Measurements from ENCODE around the gene GNPDA1. TPM values are rescaled to one million over a fixed set of nuclear protein-coding genes. Genes with fewer than 3 reads are reported as not detected.
A peak's percentile ranks its signal among the peaks of the same experiment; 100 is the strongest.

GNPDA1 gene
- total RNA-seq, 1 donor from 2014 or later, result 43.7 TPM

DNA sequence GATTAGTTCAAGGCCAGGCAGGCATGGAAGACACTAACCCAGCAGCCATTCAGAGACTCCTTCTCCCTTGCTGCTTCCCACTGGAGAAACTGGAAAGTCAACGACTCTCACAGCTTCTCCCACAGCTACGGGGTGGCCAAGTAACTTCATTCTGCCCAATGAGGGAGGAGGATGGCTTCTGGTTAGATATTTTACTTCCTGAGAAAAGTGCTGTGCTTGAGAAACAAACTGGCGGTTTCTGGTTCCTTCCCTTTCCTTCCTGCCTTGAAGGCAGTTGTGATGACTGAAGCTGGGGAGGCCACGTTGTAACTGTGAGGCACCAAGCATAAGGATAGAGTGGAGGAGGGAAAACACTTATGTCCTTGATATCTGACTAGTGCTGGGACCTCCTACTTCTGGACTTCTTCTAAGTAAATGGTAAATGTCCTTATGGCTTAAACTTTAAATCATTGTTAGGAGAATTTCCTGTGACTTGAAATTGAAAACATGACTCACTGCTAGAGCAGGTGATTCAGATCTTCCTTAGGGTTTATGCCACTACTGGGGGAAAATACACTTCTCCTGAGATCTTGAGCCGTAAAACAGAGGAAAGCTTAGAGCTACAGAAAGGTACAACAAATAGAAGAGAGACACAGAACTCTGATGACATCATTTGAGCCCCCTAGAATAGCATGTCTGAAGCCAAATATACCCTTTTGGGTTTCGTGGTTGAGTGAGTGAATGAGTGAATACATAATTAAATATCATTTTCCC is 3.1 kb upstream of the GNPDA1 start:
- Mint-ChIP-seq H3K27me3 (ENCODE audit: low read depth) (no peaks in the 10 kb centered on the region), H3K36me3 (ENCODE audit: low read depth) (peaks cover 13% of the 10 kb centered on the region), H3K27ac (peak overlapping the region; percentile 96), H3K4me3 (ENCODE audit: low read depth) (peak overlapping the region; percentile 41), H3K9me3 (peaks cover 7% of the 10 kb centered on the region), H3K4me1 (ENCODE audit: low read depth) (peaks cover 63% of the 10 kb centered on the region)
- intact Hi-C loops (cut with micrococcal nuclease), result loop anchor here (1.0 to 2.0 kb wide), 11 partner anchors 9 to 338 kb away; partner anchors contain the start of gene RNF14
- peak; percentile 53 for DNase-seq (ENCODE audit: low spot score)

DNA sequence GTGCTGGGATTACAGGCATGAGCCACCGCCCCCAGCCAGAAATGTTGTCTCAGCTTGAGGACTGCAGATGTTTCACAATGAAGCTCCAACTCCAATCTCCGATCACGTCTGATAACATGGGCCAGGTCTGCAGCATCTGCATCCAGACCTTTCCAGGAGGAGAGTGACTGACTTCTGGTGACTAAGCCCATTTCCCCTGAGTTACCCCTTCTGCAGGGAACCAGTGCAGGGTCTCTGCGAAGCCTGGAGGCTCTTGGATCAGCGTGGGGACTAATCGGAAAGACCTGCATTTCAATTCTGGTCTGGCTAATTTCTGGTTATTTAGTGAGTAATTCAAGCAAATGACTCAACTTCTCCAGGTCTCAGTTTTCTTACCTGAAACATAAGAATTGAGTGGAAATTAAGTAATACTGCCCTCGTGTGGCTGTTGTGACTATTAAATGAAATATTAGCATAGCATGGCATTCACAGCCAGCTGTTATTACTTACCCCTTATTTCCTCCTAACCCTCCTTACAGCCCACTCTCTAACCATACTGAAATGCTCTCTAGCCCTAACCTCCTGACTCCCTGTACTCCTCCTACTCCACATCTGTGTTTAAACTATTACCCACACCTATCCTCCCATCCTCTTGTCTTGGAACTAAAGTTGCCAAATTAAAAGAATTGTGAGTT is 2.2 kb upstream of the GNPDA1 start:
- H3K9me3 Mint-ChIP-seq, result peaks cover 1% of the 10 kb centered on the region
- intact Hi-C loops (cut with micrococcal nuclease), result loop anchor here (1.0 kb wide), 3 partner anchors 23 to 339 kb away; no protein-coding TSS in a partner anchor
- H3K27me3 Mint-ChIP-seq (ENCODE audit: low read depth), result no peaks in the 10 kb centered on the region
- H3K4me1 Mint-ChIP-seq (ENCODE audit: low read depth), result peaks cover 61% of the 10 kb centered on the region
- H3K4me3 Mint-ChIP-seq (ENCODE audit: low read depth), result peak overlapping the region; percentile 41
- peaks cover 9% of the 10 kb centered on the region for H3K36me3 Mint-ChIP-seq (ENCODE audit: low read depth)
- DNase-seq (ENCODE audit: low spot score), result peak; percentile 30
- peak overlapping the region; percentile 96 for H3K27ac Mint-ChIP-seq

DNA sequence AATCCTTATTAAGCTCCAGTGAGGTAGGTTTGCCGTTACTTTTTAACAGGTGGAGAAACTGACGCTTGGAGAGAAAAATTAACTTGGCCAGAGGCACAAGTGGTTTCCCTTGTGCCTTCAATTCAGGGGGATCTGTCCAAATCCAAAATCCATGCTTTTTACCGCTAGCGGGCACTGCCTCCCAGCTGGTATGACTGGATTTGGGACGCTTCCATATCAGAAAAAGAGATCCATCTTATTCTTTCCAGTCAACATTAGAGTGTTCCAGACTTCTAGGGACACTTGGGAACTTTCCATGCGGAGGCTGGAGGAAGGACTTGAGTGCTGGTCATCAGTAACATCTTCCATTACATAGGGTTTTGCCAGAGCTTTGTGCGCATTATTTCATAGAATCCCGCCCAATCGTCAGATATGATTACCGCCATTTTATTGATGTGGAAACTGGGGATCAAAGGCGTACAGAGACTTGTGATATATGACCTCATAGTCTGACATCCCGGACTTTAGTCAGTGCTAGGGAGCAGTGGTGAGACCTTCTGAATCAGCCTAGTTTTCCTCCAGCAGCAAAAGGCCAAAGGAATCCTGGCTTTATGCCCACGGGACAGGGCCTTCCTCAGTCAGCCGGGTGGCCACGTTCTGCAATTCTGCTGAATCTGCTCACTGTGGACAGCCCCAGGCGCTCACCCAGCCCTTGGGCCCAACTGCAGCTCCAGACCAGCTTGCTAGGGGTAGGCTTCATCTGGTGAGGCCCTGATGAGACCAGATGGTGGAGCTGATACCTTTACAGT is 1.1 kb upstream of the GNPDA1 start:
- Mint-ChIP-seq H3K9me3 (no peaks in the 10 kb centered on the region), H3K36me3 (ENCODE audit: low read depth) (peaks cover 18% of the 10 kb centered on the region), H3K27me3 (ENCODE audit: low read depth) (no peaks in the 10 kb centered on the region), H3K4me1 (ENCODE audit: low read depth) (peaks cover 67% of the 10 kb centered on the region), H3K4me3 (ENCODE audit: low read depth) (peak overlapping the region; percentile 81), H3K27ac (peak overlapping the region; percentile 96)
- intact Hi-C loops (cut with micrococcal nuclease), result no loop called here
- no peak for DNase-seq (ENCODE audit: low spot score)

DNA sequence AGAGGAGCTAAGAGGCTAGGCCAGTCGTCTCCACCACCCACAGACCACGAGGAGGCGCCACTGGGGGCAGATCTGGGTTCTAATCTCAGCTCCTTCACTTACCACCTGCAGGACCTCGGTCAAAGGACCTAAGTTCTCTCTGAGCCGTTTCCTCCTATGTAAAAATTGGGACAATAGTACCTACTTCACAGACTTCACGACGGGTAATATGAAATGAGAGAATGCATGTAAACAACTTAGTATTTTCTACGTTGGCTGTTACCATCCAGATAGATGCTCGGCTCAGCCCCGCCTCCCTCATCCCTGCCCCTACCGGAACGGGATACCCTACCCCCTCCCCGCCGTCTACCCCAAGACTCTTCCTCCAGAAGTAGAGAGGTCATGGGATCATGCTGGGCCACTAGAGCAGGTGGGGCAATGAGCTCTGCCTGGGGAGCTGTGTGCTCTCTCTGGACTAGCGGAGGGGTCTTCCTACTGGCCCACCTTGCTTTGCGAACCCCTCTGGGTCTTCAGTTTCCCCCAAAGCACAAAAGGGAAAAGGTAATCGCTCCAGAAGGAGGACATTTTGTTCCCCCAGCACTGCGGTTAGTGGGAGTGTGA is 541 bp downstream of the GNPDA1 start:
- DNase-seq (ENCODE audit: low spot score), result no peak
- peak overlapping the region; percentile 70 for H3K4me3 Mint-ChIP-seq (ENCODE audit: low read depth)
- H3K27me3 Mint-ChIP-seq (ENCODE audit: low read depth), result no peaks in the 10 kb centered on the region
- H3K4me1 Mint-ChIP-seq (ENCODE audit: low read depth), result peaks cover 62% of the 10 kb centered on the region
- H3K36me3 Mint-ChIP-seq (ENCODE audit: low read depth), result peaks cover 35% of the 10 kb centered on the region
- no peaks in the 10 kb centered on the region for H3K9me3 Mint-ChIP-seq
- intact Hi-C loops (cut with micrococcal nuclease), result no loop called here
- H3K27ac Mint-ChIP-seq, result peak overlapping the region; percentile 54

DNA sequence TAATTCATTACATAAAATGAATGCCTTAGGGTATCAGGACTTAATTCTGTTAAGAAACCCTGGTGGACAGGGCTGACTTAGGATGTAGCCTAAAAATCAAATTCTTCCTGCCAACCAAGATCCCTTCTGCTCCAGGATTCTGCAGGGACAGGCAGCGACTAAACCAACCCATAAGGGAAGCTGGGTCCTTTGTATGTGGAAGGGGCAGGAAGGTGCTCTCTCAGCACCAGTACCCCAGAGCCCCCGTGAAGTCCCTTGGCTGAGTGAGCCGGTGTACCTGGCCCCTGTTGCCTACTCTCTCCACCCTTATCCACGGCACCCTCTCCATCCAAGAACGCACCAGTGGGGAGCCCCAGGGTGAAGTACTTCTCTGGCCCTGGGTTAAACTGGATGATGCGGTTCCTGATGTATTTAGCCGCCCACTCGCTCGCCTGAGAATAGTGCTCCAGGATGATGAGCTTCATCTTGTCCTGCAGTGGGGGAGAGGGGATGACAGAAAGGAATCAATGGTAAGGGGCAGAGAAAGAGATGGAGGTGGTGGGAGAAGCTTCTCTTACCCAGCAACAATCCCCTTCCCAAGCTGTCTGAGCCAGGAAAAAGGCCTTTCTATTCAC is 1.1 kb downstream of the GNPDA1 start:
- peaks cover 64% of the 10 kb centered on the region for H3K4me1 Mint-ChIP-seq (ENCODE audit: low read depth)
- no peaks in the 10 kb centered on the region for H3K9me3 Mint-ChIP-seq
- peak overlapping the region; percentile 70 for H3K4me3 Mint-ChIP-seq (ENCODE audit: low read depth)

DNA sequence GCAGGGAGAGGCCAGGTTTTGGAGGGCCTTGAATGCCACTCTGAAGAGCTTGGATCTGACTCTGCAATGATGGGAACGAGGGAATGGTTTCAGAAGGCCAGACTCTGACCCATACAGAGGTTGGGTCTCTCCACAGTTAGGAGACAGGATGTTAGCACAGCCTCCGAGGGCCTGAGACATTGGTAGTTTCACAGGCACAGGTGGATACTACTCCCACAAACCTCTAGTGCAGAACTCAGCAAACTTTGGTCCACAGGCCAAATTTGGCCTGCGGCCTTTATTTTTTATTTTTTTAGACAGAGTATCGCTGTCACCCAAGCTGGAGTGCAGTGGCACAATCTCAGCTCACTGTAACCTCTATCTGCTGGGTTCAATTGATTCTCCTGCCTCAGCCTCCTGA is 2.9 kb downstream of the GNPDA1 start:
- H3K9me3 Mint-ChIP-seq, result no peaks in the 10 kb centered on the region
- no peaks in the 10 kb centered on the region for H3K27me3 Mint-ChIP-seq (ENCODE audit: low read depth)
- no peak overlapping the region for H3K4me3 Mint-ChIP-seq (ENCODE audit: low read depth)
- peaks cover 62% of the 10 kb centered on the region for H3K4me1 Mint-ChIP-seq (ENCODE audit: low read depth)
- peaks cover 59% of the 10 kb centered on the region for H3K36me3 Mint-ChIP-seq (ENCODE audit: low read depth)
- DNase-seq (ENCODE audit: low spot score), result no peak
- H3K27ac Mint-ChIP-seq, result no peak overlapping the region
- intact Hi-C loops (cut with micrococcal nuclease), result no loop called here

More for the DNA sequence above, 1.1 kb downstream of the GNPDA1 start:
- intact Hi-C loops (cut with micrococcal nuclease), result no loop called here
- no peak for DNase-seq (ENCODE audit: low spot score)
- Mint-ChIP-seq H3K27ac (peak overlapping the region; percentile 54), H3K36me3 (ENCODE audit: low read depth) (peaks cover 41% of the 10 kb centered on the region), H3K27me3 (ENCODE audit: low read depth) (no peaks in the 10 kb centered on the region)

DNA sequence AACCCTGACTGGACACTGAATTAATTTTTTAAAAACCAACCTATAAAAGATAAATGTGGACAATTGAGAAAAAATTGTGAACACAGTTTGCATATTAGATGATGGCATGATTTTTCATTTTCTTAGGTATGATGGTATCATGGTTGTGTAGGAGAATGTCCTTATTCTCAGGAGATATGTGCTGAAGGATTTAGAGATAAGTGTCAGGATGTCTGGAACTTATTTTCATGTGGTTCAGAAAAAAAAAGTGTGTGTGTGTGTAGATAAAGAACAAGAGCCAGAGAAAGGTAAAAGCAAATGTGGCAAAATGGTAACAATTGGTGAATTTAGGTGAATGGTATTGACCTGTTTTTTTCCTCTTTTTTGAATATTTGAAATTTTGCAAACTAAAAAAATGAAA is 4.0 kb downstream of the GNPDA1 start:
- H3K4me3 Mint-ChIP-seq (ENCODE audit: low read depth), result no peak overlapping the region
- intact Hi-C loops (cut with micrococcal nuclease), result no loop called here
- peaks cover 70% of the 10 kb centered on the region for H3K36me3 Mint-ChIP-seq (ENCODE audit: low read depth)
- H3K4me1 Mint-ChIP-seq (ENCODE audit: low read depth), result peaks cover 63% of the 10 kb centered on the region
- H3K27ac Mint-ChIP-seq, result no peak overlapping the region
- no peaks in the 10 kb centered on the region for H3K27me3 Mint-ChIP-seq (ENCODE audit: low read depth)
- no peak for DNase-seq (ENCODE audit: low spot score)
- H3K9me3 Mint-ChIP-seq, result no peaks in the 10 kb centered on the region

DNA sequence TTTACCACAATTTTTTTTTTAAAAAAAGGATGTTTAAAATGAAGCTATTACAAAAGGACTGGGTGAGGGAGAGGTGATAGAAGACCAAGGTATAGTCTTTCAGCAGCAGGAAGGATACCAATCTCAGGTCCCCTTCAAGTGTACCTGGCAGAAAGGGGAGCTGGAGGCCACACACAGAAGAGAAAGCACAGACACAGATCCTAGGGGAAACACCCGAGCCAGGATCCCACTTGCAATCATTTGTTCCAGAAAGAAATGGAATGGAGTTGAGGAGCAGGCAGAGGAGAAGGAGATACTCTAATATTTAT is 5.6 kb downstream of the GNPDA1 start:
- intact Hi-C loops (cut with micrococcal nuclease), result loop anchor here (1.0 kb wide), 1 partner anchor 9 kb away; no protein-coding TSS in a partner anchor
- H3K4me3 Mint-ChIP-seq (ENCODE audit: low read depth), result peak overlapping the region; percentile 38
- H3K9me3 Mint-ChIP-seq, result no peaks in the 10 kb centered on the region
- DNase-seq (ENCODE audit: low spot score), result no peak
- H3K27me3 Mint-ChIP-seq (ENCODE audit: low read depth), result no peaks in the 10 kb centered on the region
- peaks cover 56% of the 10 kb centered on the region for H3K4me1 Mint-ChIP-seq (ENCODE audit: low read depth)
- peak overlapping the region; percentile 89 for H3K27ac Mint-ChIP-seq
- H3K36me3 Mint-ChIP-seq (ENCODE audit: low read depth), result peaks cover 83% of the 10 kb centered on the region

DNA sequence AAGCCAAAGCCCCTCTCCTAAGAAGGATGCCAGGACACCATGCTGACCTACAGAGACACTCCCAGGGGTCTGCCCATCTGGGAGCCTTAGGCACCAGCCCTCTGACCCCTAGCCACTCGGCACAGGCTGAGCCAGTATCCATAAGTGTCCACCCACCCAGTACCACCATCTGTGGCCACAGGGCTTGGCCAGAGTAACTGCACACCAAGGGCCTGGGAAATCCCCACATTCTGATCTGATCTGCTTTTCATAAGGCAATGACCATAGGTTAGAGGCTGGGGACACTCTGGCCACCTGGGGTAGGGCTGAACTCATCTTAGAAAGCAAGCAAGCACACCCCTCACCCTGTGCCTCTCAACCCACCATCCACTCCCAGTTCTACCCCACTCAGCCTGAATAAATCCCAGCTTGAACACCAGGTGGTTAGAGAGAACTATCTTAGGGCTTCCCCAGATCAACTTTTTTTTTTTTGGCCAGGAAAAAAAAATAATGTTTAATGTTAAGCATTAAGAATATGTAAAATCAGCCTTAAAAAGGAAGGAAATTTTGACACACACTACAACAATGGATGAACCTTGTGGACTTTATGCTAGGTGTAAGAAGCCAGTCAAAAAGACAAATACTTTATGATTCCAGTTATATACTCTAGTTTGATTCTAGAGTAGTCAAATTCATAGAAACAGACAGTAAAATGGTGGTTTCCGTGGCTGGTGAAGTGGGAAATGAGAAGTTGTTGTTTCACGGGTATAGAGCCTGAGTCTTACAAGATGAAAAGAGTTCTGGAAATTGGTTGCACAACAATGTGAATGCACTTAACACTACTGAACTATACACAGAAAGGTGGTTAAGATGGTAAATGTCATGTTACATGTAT is 6.2 kb downstream of the GNPDA1 start:
- H3K36me3 Mint-ChIP-seq (ENCODE audit: low read depth), result peaks cover 87% of the 10 kb centered on the region
- intact Hi-C loops (cut with micrococcal nuclease), result loop anchor here (1.0 kb wide), 1 partner anchor 10 kb away; no protein-coding TSS in a partner anchor
- H3K4me3 Mint-ChIP-seq (ENCODE audit: low read depth), result peak overlapping the region; percentile 38
- H3K27ac Mint-ChIP-seq, result peak overlapping the region; percentile 89
- H3K9me3 Mint-ChIP-seq, result no peaks in the 10 kb centered on the region
- no peak for DNase-seq (ENCODE audit: low spot score)
- H3K4me1 Mint-ChIP-seq (ENCODE audit: low read depth), result peaks cover 50% of the 10 kb centered on the region
- H3K27me3 Mint-ChIP-seq (ENCODE audit: low read depth), result no peaks in the 10 kb centered on the region

DNA sequence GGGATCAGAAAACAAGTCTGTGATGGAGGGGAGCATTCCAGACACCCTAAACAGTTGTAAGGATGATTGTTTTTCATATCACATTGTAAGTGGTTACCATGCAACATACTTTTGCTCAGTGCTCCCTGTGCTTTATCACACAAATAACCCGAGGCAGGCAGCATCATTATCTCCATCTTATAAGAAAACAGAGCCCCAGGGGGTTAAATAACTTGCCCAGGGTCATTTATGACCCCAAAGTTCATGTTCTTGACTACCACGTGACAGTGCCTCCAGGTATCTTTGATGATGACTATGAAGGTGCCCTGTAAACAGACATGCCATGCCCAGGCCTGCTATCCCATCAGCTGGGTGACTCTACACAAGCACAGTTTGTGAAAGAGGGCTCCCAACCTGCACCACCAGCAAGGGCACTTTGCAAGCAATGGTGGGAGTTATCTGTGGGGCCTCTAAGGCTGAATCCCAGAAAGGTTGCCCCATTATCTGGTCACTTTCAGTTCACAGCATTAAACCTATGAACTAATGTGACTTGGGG is 9.5 kb downstream of the GNPDA1 start:
- H3K27me3 Mint-ChIP-seq (ENCODE audit: low read depth), result no peaks in the 10 kb centered on the region
- H3K36me3 Mint-ChIP-seq (ENCODE audit: low read depth), result peaks cover 85% of the 10 kb centered on the region
- no peak for DNase-seq (ENCODE audit: low spot score)
- H3K4me1 Mint-ChIP-seq (ENCODE audit: low read depth), result peaks cover 45% of the 10 kb centered on the region
- no peak overlapping the region for H3K27ac Mint-ChIP-seq
- no peak overlapping the region for H3K4me3 Mint-ChIP-seq (ENCODE audit: low read depth)
- no peaks in the 10 kb centered on the region for H3K9me3 Mint-ChIP-seq
- intact Hi-C loops (cut with micrococcal nuclease), result no loop called here

DNA sequence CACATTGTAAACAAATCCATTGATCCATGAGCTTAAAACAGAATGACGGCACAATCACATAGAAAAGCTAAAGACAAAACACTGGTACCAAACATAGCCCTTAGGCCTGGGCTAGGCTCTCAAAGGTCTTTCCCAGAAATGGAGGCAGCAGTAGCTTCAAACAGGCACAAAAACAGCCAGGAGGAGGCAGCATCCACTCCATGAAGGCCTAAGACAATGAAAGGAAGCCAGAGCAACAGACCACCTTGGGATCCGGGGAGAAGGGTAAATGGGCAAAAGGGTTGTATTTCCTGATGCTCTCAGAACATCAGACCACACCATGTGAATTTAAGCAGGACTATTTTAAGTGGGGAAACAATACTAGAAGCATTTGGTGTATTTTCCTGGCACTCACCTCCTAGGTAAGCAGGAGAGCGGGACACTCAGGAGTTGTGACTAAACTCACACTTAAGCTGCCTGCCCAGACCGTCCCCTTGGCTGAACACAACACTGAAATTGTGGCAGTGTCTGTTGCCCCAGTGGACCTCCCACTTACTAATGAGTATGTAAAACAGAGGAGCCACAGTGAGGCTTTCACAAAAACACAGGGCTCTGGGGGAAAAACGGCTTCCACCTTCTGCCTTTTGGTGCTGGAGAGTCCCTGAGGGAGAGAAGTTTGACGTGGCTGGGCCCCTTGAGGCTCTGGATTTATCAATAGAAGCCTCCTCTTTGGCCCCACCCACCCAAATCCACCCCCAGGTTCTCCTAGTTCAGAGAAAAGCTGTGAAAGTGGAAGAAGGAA is 11.9 kb downstream of the GNPDA1 start:
- H3K27me3 Mint-ChIP-seq (ENCODE audit: low read depth), result no peaks in the 10 kb centered on the region
- no peak overlapping the region for H3K4me3 Mint-ChIP-seq (ENCODE audit: low read depth)
- H3K27ac Mint-ChIP-seq, result peak overlapping the region; percentile 82
- no peaks in the 10 kb centered on the region for H3K9me3 Mint-ChIP-seq
- peaks cover 70% of the 10 kb centered on the region for H3K36me3 Mint-ChIP-seq (ENCODE audit: low read depth)
- peaks cover 25% of the 10 kb centered on the region for H3K4me1 Mint-ChIP-seq (ENCODE audit: low read depth)
- no peak for DNase-seq (ENCODE audit: low spot score)
- intact Hi-C loops (cut with micrococcal nuclease), result no loop called here

Measured in activated T-helper 2 cell treated with anti-CD3 and anti-CD28 coated beads, Interferon-gamma antibody, Interleukin-2, Interleukin-4, amounts not matched to agents 10 μg/mL and 5 μg/mL and 100 μg/mL, durations not matched to agents 14 hours and 24 hours and 36 hours (primary cell).